Caco-2 (cell line): Measurements from ENCODE around the gene TOR1AIP2. TPM values are rescaled to one million over a fixed set of nuclear protein-coding genes. Genes with fewer than 3 reads are reported as not detected.

Experiments used
- BruUV-seq: library from RNA; stranded (reverse); fragments of 400-500 nt; replicated peaks from 2 replicates; lab custom pipeline; 2021; lab: Mats Ljungman, UMichigan
- CTCF ChIA-PET: fragments of 300-600 bp; sonication (Branson Sonifier 250); formaldehyde crosslinking; loops from one replicate; lab custom pipeline; 2022; ENCODE audit warnings: antibody characterized with exemption; lab: Charles Lee
- POLR2A ChIA-PET: fragments of 300-600 bp; sonication (Branson Sonifier 250); formaldehyde crosslinking; loops from one replicate; lab custom pipeline; 2022; ENCODE audit warnings: antibody characterized with exemption; lab: Charles Lee
- DNase-seq, 2 experiments: peaks; one replicate each; pipeline versions ENCODE4 v3.0.0 to v3.0.0-alpha.2; 2020 to 2022
- H3K27me3 ChIP-seq: replicated peaks from 2 replicates; pipeline ENCODE4 v1.6.0; 2011; ENCODE audit warnings: low read length; ENCODE audit not compliant: control insufficient read depth, insufficient read depth
- H3K36me3 ChIP-seq: 2 replicates; pipeline ENCODE4 v1.5.1; 2011; ENCODE audit warnings: low read length; ENCODE audit not compliant: control insufficient read depth, insufficient read depth
- H3K4me1 ChIP-seq: fragments of 250-450 bp; sonication (Bioruptor Pico); 2 replicates; pipeline ENCODE4 v1.5.1; 2020; ENCODE audit warnings: mild to moderate bottlenecking
- H3K4me3 ChIP-seq: 2 replicates; pipeline ENCODE4 v1.5.1; 2011; ENCODE audit warnings: low read depth, mild to moderate bottlenecking, control low read depth, low read length
- H3K9me3 ChIP-seq: fragments of 250-450 bp; sonication (Bioruptor Pico); 2 replicates; pipeline ENCODE4 v1.5.1; 2020; ENCODE audit warnings: mild to moderate bottlenecking, moderate library complexity
- H3K27ac Mint-ChIP-seq: one replicate; pipeline ENCODE4 v1.8.0; 2022; ENCODE audit warnings: mixed read lengths; ENCODE audit not compliant: unreplicated experiment
- H3K27me3 Mint-ChIP-seq: one replicate; pipeline ENCODE4 v1.8.0; 2022; ENCODE audit warnings: mixed read lengths; ENCODE audit not compliant: insufficient read depth, unreplicated experiment
- H3K36me3 Mint-ChIP-seq: one replicate; pipeline ENCODE4 v1.8.0; 2022; ENCODE audit warnings: mild to moderate bottlenecking, mixed read lengths; ENCODE audit not compliant: insufficient read depth, unreplicated experiment
- H3K4me1 Mint-ChIP-seq: one replicate; pipeline ENCODE4 v1.8.0; 2022; ENCODE audit warnings: low read depth, mixed read lengths; ENCODE audit not compliant: unreplicated experiment
- H3K4me3 Mint-ChIP-seq: one replicate; pipeline ENCODE4 v1.8.0; 2022; ENCODE audit warnings: mild to moderate bottlenecking, moderate library complexity, mixed read lengths; ENCODE audit not compliant: unreplicated experiment
- H3K9me3 Mint-ChIP-seq: one replicate; pipeline ENCODE4 v1.8.0; 2022; ENCODE audit warnings: mixed read lengths; ENCODE audit not compliant: unreplicated experiment
- CTCF ChIP-seq, 2 experiments: fragments of 200-600 bp in 1 of 2; IDR thresholded peaks; 1 replicate in 1 of 2; 2 replicates in 1 of 2; pipeline versions ENCODE4 v1.5.1 to v1.8.0; 2011 to 2022; ENCODE audit warnings: antibody characterized with exemption in 1 of 2, control low read depth in 1 of 2, inconsistent platforms in 1 of 2, low read depth in 1 of 2, low read length in 1 of 2, mild to moderate bottlenecking in 1 of 2, moderate library complexity in 1 of 2; ENCODE audit not compliant: insufficient read depth in 1 of 2, severe bottlenecking in 1 of 2, unreplicated experiment in 1 of 2
- intact Hi-C: fragments of 100-400 bp; cut with micrococcal nuclease; formaldehyde crosslinking; loops from one replicate; pipeline ENCODE4 v1.10.0; 2022; ENCODE audit not compliant: unreplicated experiment
- total RNA-seq: library from RNA; stranded (reverse); gene quantifications from 2 replicates; pipeline ENCODE4 v1.2.3, GENCODE V29; 2022

TOR1AIP2 gene
- total RNA-seq, 1 experiment from 2014 or later: 92.8 TPM

GRCh38 chr1:179917601-179918429, 40.2 kb upstream of the TOR1AIP2 start:
- H3K27ac Mint-ChIP-seq: no peak overlapping the region
- no peaks in the 10 kb centered on the region for H3K4me1 ChIP-seq
- no peak for TF ChIP-seq CTCF (IDR thresholded peaks at IDR 0.05; ENCODE audit: insufficient read depth in 1 of 2, low read depth in 1 of 2, low read length in 1 of 2, severe bottlenecking in 1 of 2, unreplicated experiment in 1 of 2)
- ChIA-PET CTCF (no interaction called here), POLR2A (no interaction called here)
- no peaks in the 10 kb centered on the region for H3K9me3 Mint-ChIP-seq
- BruUV-seq: no TSS peak
- no peak overlapping the region for H3K4me3 Mint-ChIP-seq
- intact Hi-C loops: no loop called here
- H3K36me3 ChIP-seq: peaks cover 3% of the 10 kb centered on the region
- H3K27me3 ChIP-seq: no peaks in the 10 kb centered on the region
- H3K4me3 ChIP-seq: no peak overlapping the region
- no peaks in the 10 kb centered on the region for H3K27me3 Mint-ChIP-seq
- no peaks in the 10 kb centered on the region for H3K9me3 ChIP-seq
- no peaks in the 10 kb centered on the region for H3K4me1 Mint-ChIP-seq
- H3K36me3 Mint-ChIP-seq: peaks cover 33% of the 10 kb centered on the region
- DNase-seq: no peak

GRCh38 chr1:179911812-179912211, 34.2 kb upstream of the TOR1AIP2 start:
- H3K9me3 ChIP-seq: no peaks in the 10 kb centered on the region
- H3K36me3 ChIP-seq: no peaks in the 10 kb centered on the region
- H3K4me1 ChIP-seq: no peaks in the 10 kb centered on the region
- Mint-ChIP-seq H3K4me1 (no peaks in the 10 kb centered on the region), H3K9me3 (no peaks in the 10 kb centered on the region), H3K27me3 (no peaks in the 10 kb centered on the region), H3K4me3 (no peak overlapping the region), H3K36me3 (peaks cover 27% of the 10 kb centered on the region), H3K27ac (no peak overlapping the region)
- no TSS peak for BruUV-seq
- H3K27me3 ChIP-seq: no peaks in the 10 kb centered on the region
- ChIA-PET CTCF (interaction anchor here (0.6 to 0.8 kb wide), 2 partner anchors 19 to 1613 kb away, joined by 3 to 4 read pairs; no protein-coding TSS in a partner anchor), POLR2A (no interaction called here)
- no peak overlapping the region for H3K4me3 ChIP-seq
- TF ChIP-seq CTCF (IDR thresholded peaks at IDR 0.05; ENCODE audit: insufficient read depth in 1 of 2, low read depth in 1 of 2, low read length in 1 of 2, severe bottlenecking in 1 of 2, unreplicated experiment in 1 of 2): no peak
- intact Hi-C loops: no loop called here
- no peak for DNase-seq

GRCh38 chr1:179910934-179911333, 33.3 kb upstream of the TOR1AIP2 start:
- no peak overlapping the region for H3K4me3 Mint-ChIP-seq
- intact Hi-C loops: no loop called here
- Histone ChIP-seq H3K9me3 (no peaks in the 10 kb centered on the region), H3K4me3 (no peak overlapping the region), H3K27me3 (no peaks in the 10 kb centered on the region), H3K4me1 (no peaks in the 10 kb centered on the region), H3K36me3 (no peaks in the 10 kb centered on the region)
- no peak overlapping the region for H3K27ac Mint-ChIP-seq
- TF ChIP-seq CTCF (IDR thresholded peaks at IDR 0.05; ENCODE audit: insufficient read depth in 1 of 2, low read depth in 1 of 2, low read length in 1 of 2, severe bottlenecking in 1 of 2, unreplicated experiment in 1 of 2): no peak
- ChIA-PET POLR2A (no interaction called here), CTCF (no interaction called here)
- DNase-seq: no peak
- H3K9me3 Mint-ChIP-seq: no peaks in the 10 kb centered on the region
- peaks cover 27% of the 10 kb centered on the region for H3K36me3 Mint-ChIP-seq
- no peaks in the 10 kb centered on the region for H3K4me1 Mint-ChIP-seq
- no peaks in the 10 kb centered on the region for H3K27me3 Mint-ChIP-seq
- BruUV-seq: no TSS peak
